HepG2 (cell line): ENCODE results near the gene EIF3A. TPM values are rescaled to one million over a fixed set of nuclear protein-coding genes. Genes with fewer than 3 reads are reported as not detected.
"Not testable (repeated sequence)": the region's sequence is repeated elsewhere in the genome, so short reads cannot be mapped to it uniquely, and the experiment has no call there.

ENCODE experiments used
- ATAC-seq: fragments of 200-7000 bp; cut with Tn5 transposase; 3 replicates; pipeline ENCODE4 v1.9.1; 2020; ENCODE audit warnings: mild to moderate bottlenecking, moderate library complexity
- BruUV-seq: library from RNA; stranded (reverse); fragments of 400-500 nt; replicated peaks from 2 replicates; lab custom pipeline; 2021; lab: Mats Ljungman, UMichigan
- CTCF ChIA-PET: fragments of 300-600 bp; formaldehyde crosslinking; extraction: SDS; loops from one replicate; lab custom pipeline; 2021; ENCODE audit warnings: low total read pairs, inconsistent platforms, low intra/inter-chr PET ratio; lab: Yijun Ruan, JAX
- POLR2A ChIA-PET: fragments of 350-600 bp; sonication (Branson Sonifier 250); formaldehyde crosslinking; loops from one replicate; lab custom pipeline; 2020; ENCODE audit warnings: antibody characterized with exemption, inconsistent platforms; lab: Yijun Ruan, JAX
- DNase-seq: peaks from one replicate; pipeline ENCODE4 v3.0.0-alpha.2; 2015; ENCODE audit warnings: low spot score
- FAIRE-seq: peaks from 3 replicates; lab custom pipeline; 2011; peaks lifted over from hg19 to GRCh38; lab: Jason Lieb, UNC
- H2AFZ ChIP-seq: one replicate; pipeline ENCODE4 v1.6.1; 2011; ENCODE audit warnings: low read length, inconsistent platforms
- H3K27ac ChIP-seq: fragments of 300-600 bp; 3 replicates; pipeline ENCODE4 v1.8.0; 2011; ENCODE audit warnings: mixed run types, mild to moderate bottlenecking, mixed read lengths, low read length, inconsistent platforms; ENCODE audit not compliant: insufficient read depth; ENCODE audit errors: extremely low read length
- H3K27me3 ChIP-seq, 2 experiments: fragments of 200-600 bp in 1 of 2; 2 replicates in 1 of 2; 3 replicates in 1 of 2; pipeline versions ENCODE4 v1.6.0 to v1.8.0; 2011; ENCODE audit warnings: low read length in 2 of 2, mild to moderate bottlenecking in 2 of 2, moderate library complexity in 2 of 2, inconsistent platforms in 1 of 2; ENCODE audit not compliant: insufficient read depth in 2 of 2, control insufficient read depth in 1 of 2
- H3K36me3 ChIP-seq, 2 experiments: fragments of 200-600 bp in 1 of 2; replicated peaks in 1 of 2; 2 replicates in 1 of 2; 3 replicates in 1 of 2; pipeline versions ENCODE4 v1.5.1 to v1.8.0; 2011; ENCODE audit warnings: low read length in 2 of 2, inconsistent platforms in 1 of 2; ENCODE audit not compliant: insufficient read depth in 2 of 2, control insufficient read depth in 1 of 2
- H3K4me1 ChIP-seq: 2 replicates; pipeline ENCODE4 v1.5.1; 2012; ENCODE audit warnings: low read length, inconsistent platforms; ENCODE audit not compliant: insufficient read depth
- H3K4me2 ChIP-seq: 2 replicates; pipeline ENCODE4 v1.6.0; 2011; ENCODE audit warnings: low read depth, low read length, inconsistent platforms
- H3K4me3 ChIP-seq, 3 experiments: fragments of 200-600 bp in 1 of 3; sonication (generic), shearing (Covaris generic) in 1 of 3; replicated peaks in 1 of 3; 2 replicates each; pipeline ENCODE4 v1.5.1; 2011 to 2016; ENCODE audit warnings: low read length in 3 of 3, inconsistent platforms in 2 of 3, low read depth in 2 of 3, mild to moderate bottlenecking in 2 of 3, control low read depth in 1 of 3, mixed read lengths in 1 of 3; ENCODE audit not compliant: insufficient read depth in 1 of 3
- H3K79me2 ChIP-seq: one replicate; pipeline ENCODE4 v1.6.1; 2011; ENCODE audit warnings: low read length, inconsistent platforms; ENCODE audit not compliant: insufficient read depth
- H3K9ac ChIP-seq: 2 replicates; pipeline ENCODE4 v1.6.0; 2011; ENCODE audit warnings: mild to moderate bottlenecking, low read depth, low read length, inconsistent platforms; ENCODE audit not compliant: insufficient read depth
- H3K9me3 ChIP-seq: 2 replicates; pipeline ENCODE4 v1.5.1; 2012; ENCODE audit warnings: mild to moderate bottlenecking, low read length
- H4K20me1 ChIP-seq: 2 replicates; pipeline ENCODE4 v1.6.0; 2011; ENCODE audit warnings: inconsistent platforms, mild to moderate bottlenecking, low read length, moderate library complexity; ENCODE audit not compliant: insufficient read depth
- MTERF4 ChIP-seq: sonication (generic); formaldehyde crosslinking; IDR thresholded peaks from 2 replicates; pipeline ENCODE4 v1.8.0; 2023; ENCODE audit warnings: mild to moderate bottlenecking, missing genetic modification reagents
- PRDM4 ChIP-seq: sonication (generic); formaldehyde crosslinking; IDR thresholded peaks from 2 replicates; pipeline ENCODE4 v1.9.0; 2021; ENCODE audit warnings: missing genetic modification reagents, borderline replicate concordance
- WGBS: methylation state at CpG from one replicate; pipeline ENCODE4 v1.1.6; 2017; ENCODE audit warnings: low lambda C conversion rate; 5-methylcytosine and 5-hydroxymethylcytosine counted together
- in situ Hi-C: cut with HindIII; loops from 2 replicates; pipeline ENCODE4 v1.10.0; 2017; ENCODE audit warnings: low pct_unique_long_range_greater_than_20kb; ENCODE audit not compliant: extremely low pct_ligation_motif_present
- intact Hi-C: fragments of 100-400 bp; cut with micrococcal nuclease; formaldehyde crosslinking; loops from one replicate; pipeline ENCODE4 v1.10.0; 2022; ENCODE audit not compliant: unreplicated experiment
- polyA plus RNA-seq, 8 experiments: library from polyadenylated mRNA; depleted of rRNA in 3 of 8; stranded (reverse) in 7 of 8; unstranded in 1 of 8; fragments of >200 nt; fragmentation: Illumina TruSeq in 4 of 8; extraction: Trizol in 4 of 8; gene quantifications; 2 replicates each; pipeline versions ENCODE4 v1.2.1 to v1.2.3, GENCODE V29; 2011 to 2016; ENCODE audit warnings: low read depth in 4 of 8, missing spikeins in 1 of 8, mixed read lengths in 1 of 8; ENCODE audit not compliant: insufficient read depth in 1 of 8
- total RNA-seq, 5 experiments: library from RNA; depleted of rRNA; stranded (reverse); fragments of >200 nt; fragmentation: Illumina TruSeq; extraction: Trizol; gene quantifications; 2 replicates each; pipeline ENCODE4 v1.2.3, GENCODE V29; 2016; ENCODE audit warnings: low read depth in 1 of 5

Gene EIF3A
- total and polyA plus RNA-seq, 2 of the 13 experiments (the other 11 are each of a cell fraction or from before 2014, with no cell fraction given): 25.6 to 117 TPM

DNA sequence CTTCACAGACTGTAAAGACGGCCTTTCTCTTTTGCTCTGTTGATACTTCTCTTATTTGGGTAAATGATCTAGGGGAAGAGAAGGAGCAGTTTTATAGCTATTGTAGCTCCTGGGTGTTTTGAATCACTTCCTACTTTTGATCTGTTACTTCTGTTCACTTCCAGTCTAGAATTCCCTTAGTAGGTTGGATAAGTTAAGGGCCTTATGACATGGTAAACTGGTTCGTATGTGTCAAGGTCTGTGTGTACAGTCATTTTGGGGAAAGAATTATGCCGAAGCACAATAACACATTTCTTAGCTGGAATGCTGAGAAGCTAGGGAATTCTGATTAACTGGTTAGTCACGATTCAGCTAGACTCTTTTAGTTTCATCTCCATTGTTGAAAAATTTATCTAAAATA is 31.4 kb upstream of the EIF3A start (continued):
- TF ChIP-seq PRDM4 (no peak), MTERF4 (CRISPR knock-in tag) (no peak)

- FAIRE-seq, BruUV-seq: not testable (repeated sequence)
- 87% methylated on average over 2 of the region's 2 CpGs for WGBS
Observed at GRCh38 chr10:119107771-119108170, 27.2 kb upstream of the EIF3A start.

DNA sequence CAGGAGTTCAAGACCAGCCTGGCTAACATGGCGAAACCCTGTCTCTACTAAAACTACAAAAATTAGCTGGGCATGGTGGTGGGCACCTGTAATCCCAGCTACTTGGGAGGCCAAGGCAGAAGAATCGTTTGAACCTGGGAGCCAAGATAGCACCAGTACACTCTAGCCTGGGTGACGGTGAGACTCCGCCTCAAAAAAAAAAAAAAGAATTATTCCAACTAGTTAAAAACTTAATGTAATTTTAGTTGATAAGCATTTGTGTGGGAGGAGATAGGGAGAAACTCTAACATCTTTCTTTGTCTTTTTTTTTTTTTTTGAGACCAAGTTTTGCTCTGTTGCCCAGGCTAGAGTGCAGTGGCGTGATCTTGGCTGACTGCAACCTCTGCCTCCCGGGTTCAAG is 26.5 kb upstream of the EIF3A start:
- CTCF ChIA-PET, FAIRE-seq, H3K9ac ChIP-seq, BruUV-seq, DNase-seq, H4K20me1 ChIP-seq, POLR2A ChIA-PET, H3K4me3 ChIP-seq, H3K27me3 ChIP-seq, H3K9me3 ChIP-seq, H3K36me3 ChIP-seq, H3K27ac ChIP-seq, H3K4me2 ChIP-seq, H2AFZ ChIP-seq, ATAC-seq, in situ Hi-C loops, intact Hi-C loops: not testable (repeated sequence)
- peaks cover 16% of the 10 kb centered on the region for H3K79me2 ChIP-seq
- peaks cover 44% of the 10 kb centered on the region for H3K4me1 ChIP-seq
- 97% methylated on average over 6 of the region's 6 CpGs for WGBS

More at GRCh38 chr10:119107771-119108170, 27.2 kb upstream of the EIF3A start:
- in situ Hi-C loops, H4K20me1 ChIP-seq, H3K27ac ChIP-seq, ATAC-seq, POLR2A ChIA-PET, CTCF ChIA-PET, intact Hi-C loops, H3K4me3 ChIP-seq, H3K36me3 ChIP-seq, H3K9me3 ChIP-seq, H3K27me3 ChIP-seq, H2AFZ ChIP-seq, DNase-seq, H3K4me2 ChIP-seq, H3K9ac ChIP-seq: not testable (repeated sequence)
- Histone ChIP-seq H3K4me1 (peaks cover 44% of the 10 kb centered on the region), H3K79me2 (peaks cover 16% of the 10 kb centered on the region)
